ENCODE data around the gene EPB41L4B. TPM values are rescaled to one million over a fixed set of nuclear protein-coding genes. Genes with fewer than 3 reads are reported as not detected.

EPB41L4B gene
- total RNA-seq, 1 donor from 2014 or later, result 3.7 TPM

GRCh38 chr9:109267555-109267954 is 53.3 kb downstream of the EPB41L4B start:
- Mint-ChIP-seq H3K4me1 (ENCODE audit: low read depth) (no peaks in the 10 kb centered on the region), H3K36me3 (ENCODE audit: low read depth) (peaks cover 6% of the 10 kb centered on the region), H3K4me3 (ENCODE audit: unreplicated experiment) (no peak overlapping the region), H3K27me3 (ENCODE audit: low read depth) (no peaks in the 10 kb centered on the region), H3K9me3 (ENCODE audit: low read depth) (peaks cover 7% of the 10 kb centered on the region), H3K27ac (ENCODE audit: unreplicated experiment) (no peak overlapping the region)
- no peak for DNase-seq (ENCODE audit: low spot score)
- no peak for TF ChIP-seq CTCF (IDR thresholded peaks at IDR 0.05)

- no peak for TF ChIP-seq CTCF (IDR thresholded peaks at IDR 0.05)
- Mint-ChIP-seq H3K27ac (ENCODE audit: unreplicated experiment) (no peak overlapping the region), H3K4me1 (ENCODE audit: low read depth) (no peaks in the 10 kb centered on the region), H3K4me3 (ENCODE audit: unreplicated experiment) (no peak overlapping the region), H3K9me3 (ENCODE audit: low read depth) (peaks cover 7% of the 10 kb centered on the region), H3K27me3 (ENCODE audit: low read depth) (no peaks in the 10 kb centered on the region), H3K36me3 (ENCODE audit: low read depth) (peaks cover 6% of the 10 kb centered on the region)
- DNase-seq (ENCODE audit: low spot score), result no peak
Measured at GRCh38 chr9:109264877-109265587, 55.8 kb downstream of the EPB41L4B start.

GRCh38 chr9:109263358-109263757 is 57.5 kb downstream of the EPB41L4B start:
- Mint-ChIP-seq H3K9me3 (ENCODE audit: low read depth) (peaks cover 7% of the 10 kb centered on the region), H3K4me1 (ENCODE audit: low read depth) (no peaks in the 10 kb centered on the region), H3K27ac (ENCODE audit: unreplicated experiment) (no peak overlapping the region), H3K4me3 (ENCODE audit: unreplicated experiment) (no peak overlapping the region), H3K36me3 (ENCODE audit: low read depth) (peaks cover 6% of the 10 kb centered on the region), H3K27me3 (ENCODE audit: low read depth) (no peaks in the 10 kb centered on the region)
- DNase-seq (ENCODE audit: low spot score), result no peak
- no peak for TF ChIP-seq CTCF (IDR thresholded peaks at IDR 0.05)

- Mint-ChIP-seq H3K36me3 (ENCODE audit: low read depth) (no peaks in the 10 kb centered on the region), H3K4me1 (ENCODE audit: low read depth) (peaks cover 17% of the 10 kb centered on the region), H3K4me3 (ENCODE audit: unreplicated experiment) (no peak overlapping the region), H3K27me3 (ENCODE audit: low read depth) (no peaks in the 10 kb centered on the region), H3K9me3 (ENCODE audit: low read depth) (no peaks in the 10 kb centered on the region), H3K27ac (ENCODE audit: unreplicated experiment) (no peak overlapping the region)
- DNase-seq (ENCODE audit: low spot score), result no peak
- TF ChIP-seq CTCF (IDR thresholded peaks at IDR 0.05), result no peak
Measured at GRCh38 chr9:109258481-109259302, 62.2 kb downstream of the EPB41L4B start.

- H3K9me3 Mint-ChIP-seq (ENCODE audit: low read depth), result no peaks in the 10 kb centered on the region
- H3K4me3 Mint-ChIP-seq (ENCODE audit: unreplicated experiment), result no peak overlapping the region
- no peak overlapping the region for H3K27ac Mint-ChIP-seq (ENCODE audit: unreplicated experiment)
Measured at GRCh38 chr9:109256336-109256735, 64.5 kb downstream of the EPB41L4B start.

More at GRCh38 chr9:109256336-109256735, 64.5 kb downstream of the EPB41L4B start:
- DNase-seq (ENCODE audit: low spot score), result no peak
- Mint-ChIP-seq H3K4me1 (ENCODE audit: low read depth) (peaks cover 40% of the 10 kb centered on the region), H3K36me3 (ENCODE audit: low read depth) (no peaks in the 10 kb centered on the region), H3K27me3 (ENCODE audit: low read depth) (no peaks in the 10 kb centered on the region)
- TF ChIP-seq CTCF (IDR thresholded peaks at IDR 0.05), result no peak

All from chondrocyte (in vitro differentiated cells).